Measurements from ENCODE around the gene PCBP3. TPM values are rescaled to one million over a fixed set of nuclear protein-coding genes. Genes with fewer than 3 reads are reported as not detected.

Gene PCBP3
- total RNA-seq, 1 experiment from 2014 or later: 10.9 TPM

DNA sequence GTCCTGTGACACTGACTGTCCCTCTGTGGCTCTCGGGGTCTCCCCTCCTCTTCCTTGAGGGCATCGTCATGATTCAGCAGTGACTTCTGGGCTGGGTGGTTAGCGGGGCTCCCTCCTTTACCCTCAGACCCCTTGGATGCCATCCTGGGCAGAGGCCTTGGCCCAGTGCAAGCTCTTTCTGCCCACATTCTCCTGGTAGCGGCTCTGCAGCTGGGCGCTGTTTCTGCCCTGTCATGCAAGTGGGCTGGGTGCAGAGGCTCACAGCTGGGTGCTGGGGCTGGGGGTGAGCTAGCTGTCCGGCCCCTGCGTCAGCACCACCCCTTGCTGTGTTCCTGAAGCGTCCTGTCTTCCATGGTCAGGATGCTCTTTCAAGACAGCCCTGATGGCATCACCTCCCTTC lies 158.5 kb downstream of the PCBP3 start:
- no peak overlapping the region for H4K91ac ChIP-seq (ENCODE audit: insufficient read length, low read depth, low read length)
- no peak overlapping the region for H2BK120ac ChIP-seq (ENCODE audit: low read depth, low read length, poor library complexity, severe bottlenecking)
- no peak overlapping the region for H3K56ac ChIP-seq (ENCODE audit: insufficient read length, low read depth, low read length)
- H4K20me1 ChIP-seq (ENCODE audit: control insufficient read depth, insufficient read depth, insufficient read length): no peaks in the 10 kb centered on the region
- H3K9me3 ChIP-seq (ENCODE audit: control insufficient read depth, low read depth, low read length): no peaks in the 10 kb centered on the region
- no peak overlapping the region for H4K8ac ChIP-seq (replicated peaks; ENCODE audit: insufficient read length, low read depth, low read length)
- H3K23ac ChIP-seq (ENCODE audit: insufficient read length, low read depth, low read length): no peak overlapping the region
- Mint-ChIP-seq H3K36me3 (ENCODE audit: insufficient read depth in 1 of 3, low read depth in 3 of 3) (no peaks in the 10 kb centered on the region), H3K27me3 (ENCODE audit: low read depth) (no peaks in the 10 kb centered on the region), H3K27ac (no peak overlapping the region), H3K4me1 (peaks cover 3 to 5% of the 10 kb centered on the region in 2 experiments; a peak in 3 of 4 replicates), H3K4me3 (no peak overlapping the region), H3K9me3 (no peaks in the 10 kb centered on the region; a peak in 1 of 5 replicates)
- H2AK5ac ChIP-seq (ENCODE audit: insufficient read length, low read length): no peak overlapping the region
- no peaks in the 10 kb centered on the region for H3K23me2 ChIP-seq (ENCODE audit: insufficient read length, low read depth, low read length, poor library complexity, severe bottlenecking)
- H2BK5ac ChIP-seq (ENCODE audit: insufficient read length, low read length): no peak overlapping the region
- H4K5ac ChIP-seq (ENCODE audit: insufficient read length, low read depth, low read length): no peak overlapping the region
- no peak overlapping the region for H3K27ac ChIP-seq (ENCODE audit: insufficient read length, low read depth, low read length)
- H3K9ac ChIP-seq (ENCODE audit: extremely low read depth, insufficient read length, low read length): no peak overlapping the region
- H2BK15ac ChIP-seq (ENCODE audit: low read depth, low read length): no peak overlapping the region
- H2AFZ ChIP-seq (ENCODE audit: low read length): no peak overlapping the region
- no peak overlapping the region for H3K4me2 ChIP-seq (ENCODE audit: insufficient read depth, insufficient read length, low read length)
- H3K14ac ChIP-seq (ENCODE audit: insufficient read depth, low read length): no peak overlapping the region
- WGBS (ENCODE audit: extremely low coverage, insufficient read length, low lambda C conversion rate): no CpG with 5 or more reads among the region's 8 CpGs
- H3K4ac ChIP-seq (ENCODE audit: low read depth, low read length): no peak overlapping the region
- no peak for DNase-seq
- H3K27me3 ChIP-seq (ENCODE audit: insufficient read depth, low read length): no peaks in the 10 kb centered on the region
- H3K18ac ChIP-seq (ENCODE audit: insufficient read length, low read depth, low read length): no peak overlapping the region
- no peaks in the 10 kb centered on the region for H3K79me2 ChIP-seq (ENCODE audit: insufficient read depth, low read length)
- H3K4me1 ChIP-seq (ENCODE audit: insufficient read depth, low read length): no peaks in the 10 kb centered on the region
- no peaks in the 10 kb centered on the region for H3K79me1 ChIP-seq (ENCODE audit: insufficient read depth, low read depth, low read length, poor library complexity, severe bottlenecking)
- H3T11ph ChIP-seq (ENCODE audit: low read length): no peak overlapping the region
- H2BK20ac ChIP-seq (ENCODE audit: low read depth, low read length, poor library complexity, severe bottlenecking): no peak overlapping the region
- H2BK12ac ChIP-seq (ENCODE audit: insufficient read length, low read depth, low read length): no peak overlapping the region
- no peak for TF ChIP-seq CTCF (conservative IDR thresholded peaks at IDR 0.05)
